GM19372 (cell line): Measurements from ENCODE around the gene ZNF8.
A peak's percentile ranks its signal among the peaks of the same experiment; 100 is the strongest.
"Not testable (repeated sequence)": the region's sequence is repeated elsewhere in the genome, so short reads cannot be mapped to it uniquely, and the experiment has no call there.

Source experiments
- ATAC-seq: cut with Tn5 transposase; IDR thresholded peaks from one replicate; pipeline ENCODE4 v1.9.1; 2021; ENCODE audit warnings: mild to moderate bottlenecking, low read depth, moderate library complexity; ENCODE audit not compliant: unreplicated experiment

ZNF8 gene

DNA sequence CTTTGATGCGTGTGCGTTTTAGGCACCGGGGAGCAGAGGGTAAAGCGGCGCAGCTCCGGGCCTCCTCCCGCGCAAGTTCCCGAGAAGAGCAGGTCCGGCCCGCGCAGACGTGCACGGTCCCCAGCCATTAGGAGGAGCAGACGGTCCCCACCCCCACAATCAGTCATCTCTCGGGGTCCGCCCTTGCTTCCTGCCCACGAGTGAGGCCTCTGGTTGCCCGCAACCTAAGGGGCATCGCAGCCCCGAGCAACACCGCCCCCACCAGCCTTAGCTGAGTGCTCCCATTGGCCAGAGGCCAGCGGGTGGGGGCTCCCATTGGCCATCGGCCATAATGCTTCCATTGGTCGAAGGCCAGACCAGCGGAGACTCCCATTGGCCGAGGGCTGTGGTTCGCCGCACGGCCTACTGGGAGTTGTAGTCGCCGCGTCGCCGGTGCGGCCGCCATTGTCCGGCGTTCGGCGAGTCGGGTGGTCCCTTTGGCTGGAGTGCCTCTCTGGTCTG is at the start of gene ZNF8:
TSS of gene ZNF8 (plus strand) at position 415 of the 501 bp plus-strand sequence. CDS start 127 bp downstream, outside the sequence.
- peak; percentile 95 for ATAC-seq

DNA sequence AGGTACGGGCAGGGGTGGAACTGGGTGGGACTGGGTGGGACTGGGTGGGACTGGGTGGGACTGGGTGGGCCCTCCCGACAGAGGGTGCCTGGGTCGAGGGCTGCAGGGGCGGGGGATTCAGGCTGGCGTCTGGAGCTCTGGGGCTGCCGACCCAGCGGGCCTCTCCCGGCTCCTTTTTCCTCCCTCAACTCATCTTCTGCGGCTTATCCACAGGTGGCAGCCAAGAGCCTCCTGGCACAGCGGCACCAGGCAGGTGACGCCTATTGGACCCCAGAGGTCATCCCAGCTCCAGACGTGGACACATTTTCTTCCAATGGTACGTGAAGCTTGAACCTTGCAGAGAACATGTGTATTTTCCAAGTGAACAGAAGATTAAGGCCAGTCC is 49.5 kb upstream of the ZNF8 start:
- ATAC-seq: no peak

DNA sequence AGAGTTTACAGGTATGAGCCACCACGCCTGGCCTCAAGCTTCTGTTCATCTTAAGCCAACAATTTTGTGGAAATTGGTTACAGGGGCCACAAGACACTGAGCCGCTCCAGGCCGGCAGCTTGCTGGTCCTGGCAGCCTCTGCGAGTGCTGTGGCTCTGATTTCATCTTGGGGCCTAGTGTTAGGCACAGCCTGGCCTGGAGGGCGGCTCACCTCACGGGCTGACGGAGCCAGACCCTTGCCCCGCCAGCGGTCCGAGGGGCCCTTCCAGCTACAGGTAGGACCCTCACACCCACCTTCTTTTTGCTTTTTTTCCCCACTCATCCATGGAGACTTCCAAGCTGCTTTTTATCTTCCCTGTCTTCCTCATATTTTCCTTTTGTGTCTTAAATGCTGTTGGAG is 41.4 kb upstream of the ZNF8 start:
- no peak for ATAC-seq

DNA sequence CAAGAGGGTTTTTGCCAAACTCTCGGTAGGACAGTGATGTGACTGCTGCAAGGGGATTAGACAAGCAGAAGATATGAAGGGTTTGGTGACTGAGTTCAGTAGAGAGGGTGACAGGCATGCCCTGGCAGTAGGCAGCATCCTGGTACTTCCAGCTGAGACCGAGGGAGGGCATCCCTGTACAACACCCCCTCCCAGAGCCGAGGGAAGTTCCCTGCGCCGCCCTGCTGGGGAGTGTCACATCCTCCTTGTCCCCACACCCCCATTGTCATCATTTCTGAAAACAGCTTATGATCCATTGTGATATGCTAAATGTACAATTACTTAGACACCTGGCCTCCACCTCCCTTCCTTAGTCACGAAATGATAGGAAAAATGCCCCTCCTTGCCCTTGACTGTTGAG is 35.4 kb upstream of the ZNF8 start:
- ATAC-seq: no peak

DNA sequence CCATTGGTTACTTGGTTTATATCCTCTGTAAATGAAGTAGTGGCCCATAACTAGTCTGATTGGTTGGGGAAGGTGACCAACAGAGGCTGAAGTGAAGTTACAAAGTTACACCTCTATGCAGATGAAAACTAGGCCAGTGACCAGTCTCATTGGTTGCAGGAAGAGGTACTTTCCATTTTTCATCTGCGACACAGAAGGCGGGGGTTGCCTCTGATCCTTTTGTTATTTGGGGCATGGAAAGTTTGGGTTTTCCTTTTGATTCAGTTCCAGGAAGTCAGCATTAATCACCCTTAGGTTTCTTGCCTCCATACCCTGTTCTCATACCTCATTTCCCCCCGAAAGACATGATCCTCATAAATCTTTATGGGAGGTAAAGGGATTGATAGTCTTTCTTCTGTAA is 29.9 kb upstream of the ZNF8 start:
- no peak for ATAC-seq

DNA sequence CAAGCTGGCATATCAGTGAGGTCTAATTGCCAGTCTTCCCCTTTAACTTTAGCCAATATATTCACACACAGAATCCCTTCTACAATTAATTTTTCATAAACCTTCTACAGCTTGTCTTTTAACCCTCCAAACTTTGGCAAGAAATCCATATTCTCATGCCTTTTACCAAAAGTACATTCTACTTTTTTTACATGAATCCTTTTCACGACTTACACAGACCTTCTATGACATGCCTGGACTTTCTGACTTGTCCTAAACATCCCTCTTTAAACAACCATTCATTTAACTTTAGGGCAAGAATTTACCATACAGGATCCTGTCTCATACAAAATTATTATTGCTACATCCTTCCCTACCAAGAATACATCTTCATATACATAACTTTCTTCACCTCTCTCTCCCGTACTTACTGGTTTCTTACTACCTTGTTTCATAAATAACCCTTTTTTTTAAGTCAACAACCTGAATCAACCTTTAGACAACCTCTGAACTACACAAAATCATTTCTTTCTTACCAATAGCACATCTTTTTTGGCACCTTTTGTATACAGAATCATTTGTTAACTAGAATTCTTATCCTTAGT is 26.6 kb upstream of the ZNF8 start:
- ATAC-seq: no peak

DNA sequence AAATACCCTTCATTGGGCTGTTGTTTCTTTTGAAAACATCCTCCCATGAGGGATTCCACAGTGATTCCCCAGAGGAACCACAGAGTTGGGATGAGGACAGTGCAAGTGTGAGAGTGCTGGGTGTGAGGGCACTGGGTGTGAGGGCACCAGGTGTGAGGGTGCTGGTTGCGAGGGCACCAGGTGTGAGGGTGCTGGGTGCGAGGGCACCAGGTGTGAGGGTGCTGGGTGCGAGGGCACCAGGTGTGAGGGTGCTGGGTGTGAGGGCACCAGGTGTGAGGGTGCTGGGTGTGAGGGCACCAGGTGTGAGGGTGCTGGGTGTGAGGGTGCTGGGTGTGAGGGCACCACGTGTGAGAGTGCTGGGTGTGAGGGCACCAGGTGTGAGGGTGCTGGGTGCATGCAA is 20.5 kb upstream of the ZNF8 start:
- not testable (repeated sequence) for ATAC-seq

DNA sequence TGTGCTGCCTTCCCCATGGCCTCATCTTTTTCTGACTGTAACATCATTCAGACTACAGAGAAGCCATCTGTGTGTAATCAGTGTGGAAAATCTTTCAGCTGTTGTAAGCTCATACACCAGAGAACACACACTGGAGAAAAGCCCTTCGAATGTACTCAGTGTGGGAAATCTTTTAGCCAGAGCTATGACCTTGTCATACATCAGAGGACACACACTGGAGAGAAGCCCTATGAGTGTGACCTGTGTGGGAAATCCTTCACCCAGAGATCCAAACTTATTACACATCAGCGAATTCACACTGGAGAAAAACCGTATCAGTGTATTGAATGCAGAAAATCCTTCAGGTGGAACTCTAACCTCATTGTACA is 17.2 kb upstream of the ZNF8 start:
- no peak for ATAC-seq

DNA sequence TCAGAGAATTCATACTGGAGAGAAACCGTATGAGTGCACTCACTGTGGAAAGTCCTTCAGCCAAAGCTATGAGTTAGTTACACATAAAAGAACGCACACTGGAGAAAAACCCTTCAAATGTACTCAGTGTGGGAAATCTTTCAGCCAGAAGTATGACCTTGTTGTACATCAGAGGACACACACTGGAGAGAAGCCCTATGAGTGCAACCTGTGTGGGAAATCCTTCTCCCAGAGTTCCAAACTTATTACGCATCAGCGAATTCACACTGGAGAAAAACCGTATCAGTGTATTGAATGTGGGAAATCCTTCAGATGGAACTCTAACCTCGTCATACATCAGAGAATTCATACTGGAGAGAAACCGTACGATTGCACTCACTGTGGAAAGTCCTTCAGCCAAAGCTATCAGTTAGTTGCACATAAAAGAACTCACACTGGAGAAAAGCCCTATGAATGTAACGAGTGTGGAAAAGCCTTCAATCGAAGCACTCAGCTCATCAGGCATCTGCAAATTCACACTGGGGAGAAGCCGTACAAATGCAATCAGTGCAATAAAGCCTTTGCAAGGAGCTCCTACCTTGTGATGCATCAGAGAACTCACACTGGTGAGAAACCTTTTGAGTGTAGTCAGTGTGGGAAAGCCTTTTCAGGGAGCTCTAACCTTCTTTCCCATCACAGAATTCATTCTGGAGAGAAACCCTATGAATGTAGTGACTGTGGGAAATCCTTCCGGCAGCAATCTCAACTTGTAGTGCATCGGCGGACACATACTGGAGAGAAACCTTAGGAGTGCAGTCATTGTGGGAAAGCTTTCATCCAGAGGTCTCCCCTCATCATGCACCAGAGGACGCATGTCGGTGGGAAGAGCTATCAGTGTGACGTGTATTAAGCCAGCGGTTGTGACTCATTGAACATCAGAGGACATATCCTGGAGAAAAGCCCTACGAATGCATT is 16.5 kb upstream of the ZNF8 start:
- ATAC-seq: no peak

DNA sequence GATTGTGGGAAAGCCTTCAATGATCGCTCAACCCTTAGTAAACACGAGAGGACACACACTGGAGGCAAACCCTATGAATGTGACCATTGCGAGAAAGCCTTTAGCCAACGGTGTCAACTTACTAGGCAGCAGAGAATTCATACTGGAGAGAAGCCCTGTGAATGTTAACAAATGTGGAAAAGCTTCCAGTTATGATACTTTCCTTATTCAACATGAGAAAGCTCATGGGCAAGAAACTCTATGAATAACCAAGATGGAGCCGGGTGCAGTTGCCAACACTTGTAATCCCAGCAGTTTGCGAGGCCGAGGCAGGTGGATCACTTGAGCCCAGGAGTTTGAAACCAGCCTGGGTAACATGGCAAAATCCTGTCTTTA is 15.8 kb upstream of the ZNF8 start:
- ATAC-seq: no peak

DNA sequence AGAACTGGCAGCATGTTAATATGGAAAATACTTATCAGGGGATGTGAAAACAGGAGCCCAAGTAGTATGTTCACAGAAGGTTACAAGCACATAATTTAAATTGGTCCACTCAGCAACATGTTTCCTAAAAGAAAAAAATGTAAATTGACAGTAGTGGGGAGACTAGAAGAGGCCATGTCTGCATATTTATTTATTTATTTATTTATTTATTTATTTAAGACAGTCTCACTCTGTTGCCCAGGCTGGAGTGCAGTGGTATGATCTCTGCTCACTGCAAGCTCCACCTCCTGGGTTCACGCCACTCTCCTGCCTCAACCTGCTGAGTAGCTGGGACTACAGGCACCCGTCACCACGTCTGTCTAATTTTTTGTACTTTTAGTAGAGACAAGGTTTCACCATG is 13.7 kb upstream of the ZNF8 start:
- ATAC-seq: no peak

DNA sequence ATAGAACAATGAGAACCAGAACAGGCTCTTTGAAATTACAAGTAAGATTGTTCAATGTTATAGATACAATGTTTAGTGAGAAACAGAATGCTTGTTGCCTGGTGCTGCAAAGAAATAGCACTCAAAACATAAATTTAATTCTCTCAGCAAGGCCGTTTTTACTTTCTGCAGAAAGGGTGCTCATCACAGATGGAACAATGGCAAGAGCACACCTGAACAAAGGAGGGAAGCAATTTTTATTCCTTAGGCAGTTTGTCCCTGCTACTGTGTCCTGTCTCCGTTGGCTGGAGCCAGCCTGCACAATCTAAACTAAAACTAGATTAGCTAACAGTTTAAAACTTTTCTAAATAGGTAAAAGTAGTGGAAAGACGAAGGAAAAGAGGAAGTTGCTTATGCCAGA is 10.4 kb upstream of the ZNF8 start:
- no peak for ATAC-seq

DNA sequence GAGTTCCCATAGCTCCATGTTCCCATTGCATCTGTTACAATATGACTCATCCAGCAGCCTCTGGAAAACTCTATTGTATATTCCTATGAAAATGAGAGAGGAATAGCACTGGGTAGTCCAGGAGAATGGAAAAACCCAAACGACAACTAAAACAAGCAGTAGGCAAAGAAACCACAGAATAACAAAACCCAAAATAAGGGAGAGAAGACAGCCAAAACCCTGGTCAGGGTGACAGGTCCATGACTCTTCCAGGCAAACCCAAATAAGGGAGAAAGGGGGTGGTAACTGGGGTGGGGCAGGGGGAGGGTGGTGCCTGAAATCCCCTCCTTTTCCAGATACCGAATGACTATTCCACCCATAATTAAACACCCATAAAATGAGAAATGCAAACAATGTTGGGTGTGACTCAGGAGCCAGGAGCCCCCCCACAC is 4.0 kb upstream of the ZNF8 start:
- no peak for ATAC-seq

DNA sequence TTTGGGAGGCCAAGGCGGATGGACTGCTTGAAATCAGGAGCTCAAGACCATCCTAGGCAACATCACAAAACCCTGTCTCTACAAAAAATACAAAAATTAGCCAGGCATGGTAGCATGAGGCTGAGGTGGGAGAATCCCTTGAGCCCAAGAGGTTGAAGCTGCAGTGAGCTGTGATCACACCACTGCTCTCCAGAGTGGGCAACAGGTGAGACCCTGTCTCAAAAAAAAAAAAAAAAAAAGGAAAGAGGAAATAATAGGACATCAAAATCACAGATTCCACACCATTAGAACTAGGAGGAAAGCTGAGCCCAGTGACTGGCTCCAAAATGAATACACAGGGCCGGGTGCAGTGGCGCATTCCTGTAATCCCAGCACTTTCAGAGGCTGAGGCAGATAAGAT is 3.2 kb upstream of the ZNF8 start:
- no peak for ATAC-seq

DNA sequence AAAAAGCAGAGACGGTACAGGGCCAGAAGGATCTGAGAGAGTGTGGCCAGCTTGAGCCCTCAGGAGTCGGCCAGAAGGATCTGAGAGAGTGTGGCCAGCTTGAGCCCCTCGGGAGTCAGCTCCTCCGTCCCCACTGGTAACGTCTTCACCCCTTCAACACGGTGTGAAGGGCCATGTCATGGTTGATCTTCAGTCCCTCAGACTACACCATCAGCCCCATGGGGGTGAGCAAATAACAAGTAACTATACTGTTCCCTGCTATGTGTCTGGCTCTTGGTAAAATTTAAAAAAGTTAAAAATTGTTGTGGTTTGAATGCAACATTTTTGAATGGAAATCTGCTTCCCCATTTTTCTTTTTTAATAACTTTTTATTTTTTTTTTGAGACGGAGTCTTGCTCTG is 1.6 kb upstream of the ZNF8 start:
- ATAC-seq: no peak

DNA sequence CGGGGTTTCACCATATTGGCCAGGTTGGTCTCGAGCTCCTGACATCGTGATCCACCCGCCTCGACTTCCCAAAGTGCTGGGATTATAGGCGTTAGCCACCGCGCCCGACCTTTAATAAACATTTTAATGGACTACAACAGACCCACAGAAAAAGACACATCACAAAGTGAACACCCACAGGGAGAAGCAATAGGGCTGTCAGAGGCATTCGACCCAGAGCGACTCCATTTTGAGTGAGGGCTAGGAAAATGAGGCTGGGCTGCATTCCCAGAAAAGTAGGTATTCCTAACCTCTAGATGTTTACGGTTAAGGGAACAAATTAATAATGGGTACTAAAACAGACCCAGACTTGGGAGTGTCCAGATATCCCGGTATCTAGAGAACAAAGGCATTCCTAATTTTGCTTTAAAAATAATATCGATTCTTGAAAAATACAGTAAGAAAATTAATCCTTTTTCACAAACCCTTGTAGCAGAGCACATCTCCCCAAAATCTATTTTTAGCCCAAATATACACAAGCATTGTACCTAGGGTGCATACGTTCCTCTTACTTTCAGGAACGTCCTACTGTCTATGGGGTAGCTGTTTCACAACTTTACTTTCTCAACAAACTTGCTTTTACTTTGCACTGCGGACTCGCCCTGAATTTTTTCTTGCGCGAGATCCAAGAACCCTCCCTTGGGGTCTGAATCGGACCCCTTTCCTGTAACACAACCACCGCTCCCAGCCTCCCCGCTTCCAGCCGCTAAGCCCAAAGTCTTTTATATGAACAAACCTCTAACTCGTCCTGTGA is 811 bp upstream of the ZNF8 start:
- ATAC-seq: no peak

DNA sequence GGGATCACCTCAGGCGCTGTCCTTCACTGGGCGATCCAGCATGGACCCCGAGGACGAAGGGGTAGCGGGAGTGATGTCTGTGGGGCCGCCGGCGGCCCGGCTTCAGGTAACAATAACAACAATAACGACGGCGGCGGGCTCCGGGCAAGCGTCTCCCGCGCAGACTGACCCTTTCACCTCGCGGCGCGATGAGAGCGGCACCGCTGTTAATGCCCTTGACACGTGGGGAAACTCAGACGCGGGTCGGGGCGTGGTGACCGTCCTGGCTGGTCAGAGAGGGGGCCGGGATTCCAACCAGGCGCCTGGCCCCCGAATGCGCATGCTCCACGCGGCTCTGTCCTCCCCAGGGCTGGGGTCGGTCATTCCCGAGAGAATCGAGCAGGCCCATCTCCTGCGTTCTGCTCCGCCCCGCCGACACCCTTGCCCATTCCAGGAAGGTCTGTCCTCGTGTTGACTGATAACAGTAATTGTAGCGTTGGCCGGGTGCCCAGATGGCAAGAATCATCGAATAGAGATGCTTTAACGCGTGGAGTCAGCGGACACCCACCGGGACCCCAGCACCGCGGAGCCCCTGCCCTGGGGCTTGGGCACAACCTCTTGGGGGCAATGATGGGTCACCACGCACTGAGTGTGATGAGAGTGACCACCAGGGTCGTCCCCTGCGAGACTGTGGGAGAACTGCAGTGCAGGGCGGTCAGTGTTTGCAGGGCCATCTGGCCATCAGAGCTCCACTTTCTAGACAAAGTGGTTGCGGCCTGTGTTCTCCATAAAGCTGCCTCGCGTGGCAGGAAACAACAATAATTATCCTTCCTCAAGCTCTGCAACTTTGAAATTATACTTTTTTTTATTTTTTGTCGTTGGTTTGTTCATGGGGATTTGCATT is 528 bp downstream of the ZNF8 start:
- peak; percentile 24 for ATAC-seq

DNA sequence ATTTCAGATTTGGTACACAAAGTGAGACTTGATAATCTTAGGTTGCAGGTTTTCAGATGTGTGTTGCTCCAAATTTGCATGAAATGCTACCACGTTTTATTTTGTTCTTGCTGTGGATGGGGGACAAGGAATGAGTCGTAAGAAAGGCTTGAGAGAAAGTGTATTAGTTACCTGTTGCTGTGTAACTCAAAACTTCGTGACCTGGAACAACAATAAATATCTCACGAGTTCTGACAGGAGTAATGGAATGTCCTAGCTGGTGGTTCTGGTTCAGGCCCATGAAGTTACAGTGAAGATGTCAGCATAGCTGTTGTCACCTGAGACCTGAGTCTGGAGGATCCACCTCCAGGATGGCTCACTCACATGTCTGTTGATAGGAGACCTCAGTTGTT is 1.2 kb downstream of the ZNF8 start:
- ATAC-seq: no peak

DNA sequence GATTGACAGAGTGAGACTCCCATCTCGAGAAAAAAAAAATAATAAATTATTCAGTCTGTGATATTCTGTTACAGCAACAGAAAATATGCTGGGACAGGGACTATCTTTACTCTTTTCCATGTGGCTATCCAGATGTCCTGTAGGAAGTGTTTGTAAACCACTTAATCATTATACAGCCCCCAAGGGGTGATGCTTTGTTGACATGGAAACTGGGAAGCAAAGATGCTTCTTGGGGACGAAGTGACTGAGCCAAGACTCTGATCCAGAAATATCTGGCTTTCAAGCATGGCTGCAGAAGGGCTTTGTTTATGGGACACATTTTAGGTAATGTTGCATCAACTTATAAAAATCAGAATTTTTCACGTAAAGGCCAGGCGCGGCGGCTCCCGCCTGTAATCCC is 5.4 kb downstream of the ZNF8 start:
- no peak for ATAC-seq

DNA sequence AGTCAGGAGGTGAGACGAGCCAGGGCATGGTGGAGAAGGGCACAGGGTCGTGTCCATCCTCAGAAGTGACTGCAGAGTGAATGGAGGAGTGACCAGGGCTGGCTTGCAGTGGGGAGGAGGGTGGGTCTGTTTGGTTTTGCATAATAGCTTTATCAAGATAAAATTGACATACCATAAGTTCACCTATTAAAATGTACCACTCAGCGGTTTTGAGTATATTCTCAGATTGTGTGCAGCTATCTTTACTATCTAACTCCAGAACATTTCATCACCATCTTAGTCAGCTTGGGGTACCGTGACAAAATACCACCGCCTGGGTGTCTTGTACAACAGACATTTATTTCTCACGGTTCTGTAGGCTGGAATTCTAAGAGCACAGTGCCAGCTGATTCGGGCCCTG is 13.2 kb downstream of the ZNF8 start:
- ATAC-seq: no peak
